Measurements from ENCODE around the gene GPR171. TPM values are rescaled to one million over a fixed set of nuclear protein-coding genes. Genes with fewer than 3 reads are reported as not detected.

The GPR171 gene
- total and polyA plus RNA-seq, 2 of the 13 experiments (the other 11 are each of a cell fraction or from before 2014, with no cell fraction given) = not detected

GRCh38 chr3:151230646-151231045, 27.6 kb upstream of the GPR171 start:
- FAIRE-seq = no peak
- BruUV-seq (replicated peaks) = no TSS peak
- POLR2A ChIA-PET = no interaction called here
- H3K9me3 ChIP-seq (ENCODE audit: low read length) = no peaks in the 10 kb centered on the region
- no peaks in the 10 kb centered on the region for H3K36me3 ChIP-seq (replicated peaks in 1 of 2; ENCODE audit: control insufficient read depth in 1 of 2, insufficient read depth in 2 of 2, low read length in 2 of 2)
- peaks cover 32% of the 10 kb centered on the region for H3K4me1 ChIP-seq (ENCODE audit: insufficient read depth, low read length)
- H3K4me3 ChIP-seq (replicated peaks in 1 of 3; ENCODE audit: insufficient read depth in 1 of 3, low read depth in 2 of 3, low read length in 3 of 3) = no peak overlapping the region
- H3K27ac ChIP-seq (ENCODE audit: extremely low read length, insufficient read depth, low read length) = no peak overlapping the region
- in situ Hi-C loops (cut with HindIII; ENCODE audit: extremely low pct_ligation_motif_present, low pct_unique_long_range_greater_than_20kb) = no loop called here
- CTCF ChIA-PET (ENCODE audit: low intra/inter-chr PET ratio, low total read pairs) = no interaction called here
- no peak overlapping the region for H3K9ac ChIP-seq (ENCODE audit: insufficient read depth, low read depth, low read length)
- no peak overlapping the region for H2AFZ ChIP-seq (ENCODE audit: low read length)
- H3K4me2 ChIP-seq (ENCODE audit: low read depth, low read length) = no peak overlapping the region
- no peak for ATAC-seq
- intact Hi-C loops (cut with micrococcal nuclease; ENCODE audit: unreplicated experiment) = no loop called here
- no peaks in the 10 kb centered on the region; a peak in 1 of 5 replicates for H3K27me3 ChIP-seq (ENCODE audit: control insufficient read depth in 1 of 2, insufficient read depth in 2 of 2, low read length in 2 of 2)
- TF ChIP-seq, protein P1, sequence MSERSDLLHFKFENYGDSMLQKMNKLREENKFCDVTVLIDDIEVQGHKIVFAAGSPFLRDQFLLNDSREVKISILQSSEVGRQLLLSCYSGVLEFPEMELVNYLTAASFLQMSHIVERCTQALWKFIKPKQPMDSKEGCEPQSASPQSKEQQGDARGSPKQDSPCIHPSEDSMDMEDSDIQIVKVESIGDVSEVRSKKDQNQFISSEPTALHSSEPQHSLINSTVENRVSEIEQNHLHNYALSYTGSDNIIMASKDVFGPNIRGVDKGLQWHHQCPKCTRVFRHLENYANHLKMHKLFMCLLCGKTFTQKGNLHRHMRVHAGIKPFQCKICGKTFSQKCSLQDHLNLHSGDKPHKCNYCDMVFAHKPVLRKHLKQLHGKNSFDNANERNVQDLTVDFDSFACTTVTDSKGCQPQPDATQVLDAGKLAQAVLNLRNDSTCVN (CRISPR knock-in tag; IDR thresholded peaks at IDR 0.05; ENCODE audit: borderline replicate concordance) = no peak
- TF ChIP-seq HBP1 (CRISPR knock-in tag; IDR thresholded peaks at IDR 0.05; ENCODE audit: low read depth) (no peak), SP2 (CRISPR knock-in tag; IDR thresholded peaks at IDR 0.05) (no peak), THAP11 (CRISPR knock-in tag; IDR thresholded peaks at IDR 0.05) (no peak), ZNF782 (CRISPR knock-in tag; IDR thresholded peaks at IDR 0.05; ENCODE audit: borderline replicate concordance) (no peak), NCOA2 (CRISPR knock-in tag; IDR thresholded peaks at IDR 0.05) (no peak), CHD4 (IDR thresholded peaks at IDR 0.05; ENCODE audit: borderline replicate concordance, low read length) (no peak), HOXD1 (CRISPR knock-in tag; IDR thresholded peaks at IDR 0.05) (no peak), ZNF883 (CRISPR knock-in tag; IDR thresholded peaks at IDR 0.05; ENCODE audit: not compliant biosample characterization) (no peak), SIX4 (CRISPR knock-in tag; IDR thresholded peaks at IDR 0.05) (no peak), XRCC5 (optimal IDR thresholded peaks at IDR 0.05; ENCODE audit: low read length) (no peak), SP1 (IDR thresholded peaks at IDR 0.05) (no peak), SP1 (CRISPR knock-in tag; IDR thresholded peaks at IDR 0.05) (no peak), SETDB1 (CRISPR knock-in tag; IDR thresholded peaks at IDR 0.05; ENCODE audit: borderline replicate concordance) (no peak), ZBTB33 (CRISPR knock-in tag; IDR thresholded peaks at IDR 0.05) (no peak), CSRNP1 (CRISPR knock-in tag; IDR thresholded peaks at IDR 0.05) (no peak)
- TF ChIP-seq, protein P2, sequence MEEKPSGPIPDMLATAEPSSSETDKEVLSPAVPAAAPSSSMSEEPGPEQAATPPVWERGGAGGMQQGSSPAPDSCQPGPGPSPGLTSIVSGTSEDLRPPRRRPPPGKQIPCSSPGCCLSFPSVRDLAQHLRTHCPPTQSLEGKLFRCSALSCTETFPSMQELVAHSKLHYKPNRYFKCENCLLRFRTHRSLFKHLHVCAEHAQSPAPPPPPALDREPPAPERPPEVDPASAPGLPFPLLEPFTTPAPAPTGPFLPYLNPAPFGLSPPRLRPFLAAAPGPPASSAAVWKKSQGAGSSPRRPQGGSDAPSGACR (CRISPR knock-in tag; IDR thresholded peaks at IDR 0.05) = no peak
- TF ChIP-seq, protein P3, sequence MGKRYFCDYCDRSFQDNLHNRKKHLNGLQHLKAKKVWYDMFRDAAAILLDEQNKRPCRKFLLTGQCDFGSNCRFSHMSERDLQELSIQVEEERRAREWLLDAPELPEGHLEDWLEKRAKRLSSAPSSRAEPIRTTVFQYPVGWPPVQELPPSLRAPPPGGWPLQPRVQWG (CRISPR knock-in tag; IDR thresholded peaks at IDR 0.05; ENCODE audit: borderline replicate concordance, low read depth) = no peak
- no peaks in the 10 kb centered on the region for H4K20me1 ChIP-seq (ENCODE audit: insufficient read depth, low read length)
- no peaks in the 10 kb centered on the region for H3K79me2 ChIP-seq (ENCODE audit: insufficient read depth, low read length)
- no peak for DNase-seq (ENCODE audit: low spot score)
- WGBS (ENCODE audit: low lambda C conversion rate) = 27% methylated on average over 4 of the region's 4 CpGs

Data from HepG2 (cell line).